NCI-H526 treated with DMSO at 0.1 percent for 48 hours (cell line): ENCODE data around the gene SRD5A1.
"Not testable (repeated sequence)": the region's sequence is repeated elsewhere in the genome, so short reads cannot be mapped to it uniquely, and the experiment has no call there.

Experiments
- DNase-seq: peaks from one replicate; lab custom pipeline; 2025; lab: John Stamatoyannopoulos, UW

SRD5A1 gene

GRCh38 chr5:6644794-6645241, 11.6 kb downstream of the SRD5A1 start:
- no peak for DNase-seq

- DNase-seq = not testable (repeated sequence)
Observed at GRCh38 chr5:6645571-6646362, 12.5 kb downstream of the SRD5A1 start.

- no peak for DNase-seq
Observed at GRCh38 chr5:6649186-6649585, 15.9 kb downstream of the SRD5A1 start.

- no peak for DNase-seq
Observed at GRCh38 chr5:6649681-6650080, 16.4 kb downstream of the SRD5A1 start.

- no peak for DNase-seq
Observed at GRCh38 chr5:6652025-6652424, 18.8 kb downstream of the SRD5A1 start.

- no peak for DNase-seq
Observed at GRCh38 chr5:6655432-6655831, 22.2 kb downstream of the SRD5A1 start.

- no peak for DNase-seq
Observed at GRCh38 chr5:6656680-6657079, 23.4 kb downstream of the SRD5A1 start.

- no peak for DNase-seq
Observed at GRCh38 chr5:6659941-6660684, 26.9 kb downstream of the SRD5A1 start.

- DNase-seq = no peak
Observed at GRCh38 chr5:6660688-6661087, 27.4 kb downstream of the SRD5A1 start.

GRCh38 chr5:6666762-6667161, 33.5 kb downstream of the SRD5A1 start:
- DNase-seq = no peak

- DNase-seq = no peak
Observed at GRCh38 chr5:6667648-6668047, 34.4 kb downstream of the SRD5A1 start.

GRCh38 chr5:6668717-6669116, 35.5 kb downstream of the SRD5A1 start:
- DNase-seq = not testable (repeated sequence)

- DNase-seq = no peak
Observed at GRCh38 chr5:6673031-6673430, 39.8 kb downstream of the SRD5A1 start.

- DNase-seq = no peak
Observed at GRCh38 chr5:6673963-6674362, 40.7 kb downstream of the SRD5A1 start.

GRCh38 chr5:6674421-6674820, 41.2 kb downstream of the SRD5A1 start:
- peak; percentile 97 for DNase-seq

- peak; percentile 78 for DNase-seq
Observed at GRCh38 chr5:6674886-6675285, 41.6 kb downstream of the SRD5A1 start.

GRCh38 chr5:6675784-6676491, 42.7 kb downstream of the SRD5A1 start:
- DNase-seq = no peak

GRCh38 chr5:6676702-6677101, 43.5 kb downstream of the SRD5A1 start:
- no peak for DNase-seq

- DNase-seq = no peak
Observed at GRCh38 chr5:6678385-6678784, 45.1 kb downstream of the SRD5A1 start.

- no peak for DNase-seq
Observed at GRCh38 chr5:6680922-6681321, 47.7 kb downstream of the SRD5A1 start.

GRCh38 chr5:6681682-6682081, 48.4 kb downstream of the SRD5A1 start:
- DNase-seq = no peak

- DNase-seq = no peak
Observed at GRCh38 chr5:6682239-6682638, 49.0 kb downstream of the SRD5A1 start.

- DNase-seq = no peak
Observed at GRCh38 chr5:6683241-6683640, 50.0 kb downstream of the SRD5A1 start.
